Endothelial cell of umbilical vein (primary cell): ENCODE results near the gene ASB6. TPM values are rescaled to one million over a fixed set of nuclear protein-coding genes. Genes with fewer than 3 reads are reported as not detected.

Source experiments
- BruUV-seq: library from RNA; stranded (reverse); fragments of 400-500 nt; replicated peaks from 2 replicates; lab custom pipeline; 2021; lab: Mats Ljungman, UMichigan
- CTCF ChIA-PET: fragments of 300-600, 350-600 bp; sonication (Branson Sonifier 250); formaldehyde crosslinking; loops from one replicate; lab custom pipeline; 2021; ENCODE audit warnings: antibody characterized with exemption, inconsistent platforms; lab: Charles Lee
- POLR2A ChIA-PET: fragments of 300-600, 350-600 bp; sonication (Branson Sonifier 250); formaldehyde crosslinking; loops from one replicate; lab custom pipeline; 2021; ENCODE audit warnings: antibody characterized with exemption, inconsistent platforms; lab: Charles Lee
- DNase-seq: peaks from one replicate; pipeline ENCODE4 v3.0.0-alpha.2; 2011; ENCODE audit warnings: low read depth, low spot score
- FAIRE-seq: peaks from 2 replicates; lab custom pipeline; 2011; peaks lifted over from hg19 to GRCh38; lab: Jason Lieb, UNC
- H2AFZ ChIP-seq: 2 replicates; pipeline ENCODE4 v1.6.0; 2012; ENCODE audit warnings: low read depth, low read length, control low read depth, inconsistent platforms
- H3K27ac ChIP-seq: 2 replicates; pipeline ENCODE4 v1.5.1; 2011; ENCODE audit warnings: low read depth, mild to moderate bottlenecking, control low read depth, low read length, moderate library complexity; ENCODE audit not compliant: insufficient read depth
- H3K27me3 ChIP-seq, 2 experiments: 2 replicates each; pipeline versions ENCODE4 v1.6.0 to v1.6.1; 2011; ENCODE audit warnings: low read length in 2 of 2, mixed read lengths in 1 of 2; ENCODE audit not compliant: control insufficient read depth in 2 of 2, insufficient read depth in 2 of 2
- H3K36me3 ChIP-seq, 2 experiments: 2 replicates in 1 of 2; 3 replicates in 1 of 2; pipeline ENCODE4 v1.5.1; 2011; ENCODE audit warnings: low read length in 2 of 2, mild to moderate bottlenecking in 1 of 2, moderate library complexity in 1 of 2; ENCODE audit not compliant: control insufficient read depth in 2 of 2, insufficient read depth in 2 of 2; ENCODE audit errors: extremely low read depth in 1 of 2
- H3K4me1 ChIP-seq: 3 replicates; pipeline ENCODE4 v1.5.1; 2011; ENCODE audit warnings: mild to moderate bottlenecking, low read length; ENCODE audit not compliant: control insufficient read depth, insufficient read depth; ENCODE audit errors: extremely low read depth
- H3K4me2 ChIP-seq: 2 replicates; pipeline ENCODE4 v1.6.1; 2011; ENCODE audit warnings: low read length, control low read depth, mixed read lengths; ENCODE audit not compliant: insufficient read depth
- H3K4me3 ChIP-seq, 3 experiments: fragments of 200-600 bp in 1 of 3; sonication (generic), shearing (Covaris generic) in 1 of 3; replicated peaks in 1 of 3; 2 replicates each; pipeline ENCODE4 v1.5.1; 2011 to 2016; ENCODE audit warnings: control low read depth in 3 of 3, low read length in 3 of 3, mild to moderate bottlenecking in 2 of 3, inconsistent platforms in 1 of 3, low read depth in 1 of 3, moderate library complexity in 1 of 3; ENCODE audit not compliant: insufficient read depth in 1 of 3
- H3K79me2 ChIP-seq: 2 replicates; pipeline ENCODE4 v1.6.0; 2012; ENCODE audit warnings: low read length, inconsistent platforms; ENCODE audit not compliant: control insufficient read depth, insufficient read depth
- H3K9ac ChIP-seq: replicated peaks from 2 replicates; pipeline ENCODE3; 2011; ENCODE audit warnings: low read length, control low read depth; ENCODE audit not compliant: insufficient read depth; ENCODE audit errors: extremely low read depth
- H3K9me1 ChIP-seq: replicated peaks from 3 replicates; pipeline ENCODE4 v1.6.0; 2011; ENCODE audit warnings: mild to moderate bottlenecking, low read length; ENCODE audit not compliant: control insufficient read depth, insufficient read depth; ENCODE audit errors: extremely low read depth
- H3K9me3 ChIP-seq: replicated peaks from 2 replicates; pipeline ENCODE4 v1.5.1; 2012; ENCODE audit warnings: low read length, inconsistent platforms; ENCODE audit not compliant: control insufficient read depth, insufficient read depth
- H4K20me1 ChIP-seq: replicated peaks from 2 replicates; pipeline ENCODE3; 2011; ENCODE audit warnings: mild to moderate bottlenecking, low read length; ENCODE audit not compliant: control insufficient read depth, insufficient read depth; ENCODE audit errors: extremely low read depth
- CTCF ChIP-seq, 2 donors: IDR thresholded peaks; 1 replicate in 1 of 2; 2 replicates in 1 of 2; pipeline ENCODE4 v1.5.1; 2011; ENCODE audit warnings: low read length in 2 of 2, mild to moderate bottlenecking in 2 of 2, moderate library complexity in 2 of 2, control low read depth in 1 of 2, inconsistent platforms in 1 of 2, low read depth in 1 of 2; ENCODE audit not compliant: insufficient read depth in 1 of 2; ENCODE audit errors: extremely low read depth in 1 of 2
- EZH2 ChIP-seq: IDR thresholded peaks from 2 replicates; pipeline ENCODE4 v1.6.1; 2012; ENCODE audit warnings: borderline replicate concordance, low read depth, mild to moderate bottlenecking, moderate library complexity, low read length, inconsistent platforms; ENCODE audit not compliant: severe bottlenecking
- FOS ChIP-seq: IDR thresholded peaks from 2 replicates; pipeline ENCODE4 v1.6.1; 2011; ENCODE audit warnings: mild to moderate bottlenecking, low read length, moderate library complexity, borderline replicate concordance; ENCODE audit not compliant: insufficient read depth
- GATA2 ChIP-seq: IDR thresholded peaks from 2 replicates; pipeline ENCODE4 v1.7.0; 2011; ENCODE audit warnings: low read depth, mild to moderate bottlenecking, moderate library complexity, mixed read lengths, low read length; ENCODE audit not compliant: insufficient read length, insufficient read depth
- JUN ChIP-seq: IDR thresholded peaks from 2 replicates; pipeline ENCODE4 v1.6.1; 2011; ENCODE audit warnings: borderline replicate concordance, low read depth; ENCODE audit not compliant: insufficient read length, insufficient read depth
- MAX ChIP-seq: IDR thresholded peaks from 2 replicates; pipeline ENCODE4 v1.6.1; 2011; ENCODE audit not compliant: insufficient read depth, insufficient read length
- MYC ChIP-seq: IDR thresholded peaks from one replicate; pipeline ENCODE4 v1.6.1; 2011; ENCODE audit warnings: mild to moderate bottlenecking, low read depth, low read length
- POLR2A ChIP-seq: IDR thresholded peaks from 2 replicates; pipeline ENCODE4 v1.6.1; 2012; ENCODE audit warnings: low read depth, mild to moderate bottlenecking, control low read depth, low read length
- POLR2AphosphoS5 ChIP-seq: IDR thresholded peaks from 2 replicates; pipeline ENCODE4 v1.6.1; 2012; ENCODE audit warnings: low read depth, mild to moderate bottlenecking, control low read depth, low read length, moderate library complexity; ENCODE audit not compliant: insufficient read depth
- dilution Hi-C: fragments of 300-500 bp; cut with MboI; formaldehyde crosslinking; loops from one replicate; pipeline ENCODE4 v1.15.0; 2019; ENCODE audit warnings: low sequenced_read_pairs; ENCODE audit not compliant: extremely low pct_ligation_motif_present
- intact Hi-C: fragments of 100-400 bp; cut with micrococcal nuclease; formaldehyde crosslinking; loops from one replicate; pipeline ENCODE4 v1.10.0; 2022
- polyA plus RNA-seq, 4 experiments: library from polyadenylated mRNA; depleted of rRNA in 3 of 4; stranded (reverse) in 3 of 4; unstranded in 1 of 4; fragments of >200 nt; gene quantifications; 2 replicates each; pipeline versions ENCODE4 v1.2.1 to v1.2.3, GENCODE V29; 2011 to 2012; ENCODE audit warnings: missing spikeins in 1 of 4
- total RNA-seq: library from RNA; stranded (reverse); gene quantifications from 2 replicates; pipeline ENCODE4 v1.2.3, GENCODE V29; 2021

The ASB6 gene
- total and polyA plus RNA-seq, 2 donors (not counting 3 experiments of a cell fraction or from before 2014, with no cell fraction given), result 20.3 to 23.8 TPM

GRCh38 chr9:129595903-129596540 is 45.9 kb downstream of the ASB6 start:
- Histone ChIP-seq H3K9ac (no peak overlapping the region), H3K9me1 (no peaks in the 10 kb centered on the region), H3K79me2 (no peaks in the 10 kb centered on the region), H3K4me3 (no peak overlapping the region), H4K20me1 (no peaks in the 10 kb centered on the region), H3K4me1 (peaks cover 10% of the 10 kb centered on the region), H2AFZ (no peak overlapping the region), H3K27ac (no peak overlapping the region), H3K27me3 (no peaks in the 10 kb centered on the region), H3K4me2 (no peak overlapping the region), H3K9me3 (no peaks in the 10 kb centered on the region), H3K36me3 (no peaks in the 10 kb centered on the region)
- BruUV-seq, result no TSS peak
- dilution Hi-C loops, result no loop called here
- no peak for FAIRE-seq
- no peak for TF ChIP-seq POLR2AphosphoS5
- no peak for TF ChIP-seq MAX
- no peak for TF ChIP-seq MYC
- TF ChIP-seq JUN, result no peak
- no peak for TF ChIP-seq FOS
- no peak for TF ChIP-seq CTCF (IDR thresholded peaks at IDR 0.05; ENCODE audit: extremely low read depth in 1 of 2, insufficient read depth in 1 of 2, low read depth in 1 of 2, low read length in 2 of 2)
- TF ChIP-seq EZH2, result no peak
- TF ChIP-seq GATA2, result no peak
- no peak for TF ChIP-seq POLR2A
- ChIA-PET POLR2A (interaction anchor here (0.6 kb wide), 1 partner anchor 452 kb away, joined by 6 read pairs; no protein-coding TSS in a partner anchor), CTCF (interaction anchor here (0.8 to 2.0 kb wide), 3 partner anchors 13 to 464 kb away, joined by 3 to 8 read pairs (median 4); no protein-coding TSS in a partner anchor)
- no peak for DNase-seq
- intact Hi-C loops, result loop anchor here (5.0 kb wide), 1 partner anchor 44 kb away; no protein-coding TSS in a partner anchor
